ENCODE data around the gene GPRC5B.

GPRC5B gene

GRCh38 chr16:19884611-19885450, at the start of gene GPRC5B:
TSS of gene GPRC5B (minus strand) at chr16:19884848. CDS start at chr16:19872845, 12,003 bp downstream.
- no peak for TF ChIP-seq CTCF (IDR thresholded peaks at IDR 0.05; ENCODE audit: control insufficient read depth, insufficient read depth, low read depth, low read length, missing control alignments)
- H3K4me3 ChIP-seq (ENCODE audit: control insufficient read depth, low read depth, low read length) = peak within 1 kb of the TSS; percentile 66
- DNase-seq (ENCODE audit: low read depth) = no peak

DNA sequence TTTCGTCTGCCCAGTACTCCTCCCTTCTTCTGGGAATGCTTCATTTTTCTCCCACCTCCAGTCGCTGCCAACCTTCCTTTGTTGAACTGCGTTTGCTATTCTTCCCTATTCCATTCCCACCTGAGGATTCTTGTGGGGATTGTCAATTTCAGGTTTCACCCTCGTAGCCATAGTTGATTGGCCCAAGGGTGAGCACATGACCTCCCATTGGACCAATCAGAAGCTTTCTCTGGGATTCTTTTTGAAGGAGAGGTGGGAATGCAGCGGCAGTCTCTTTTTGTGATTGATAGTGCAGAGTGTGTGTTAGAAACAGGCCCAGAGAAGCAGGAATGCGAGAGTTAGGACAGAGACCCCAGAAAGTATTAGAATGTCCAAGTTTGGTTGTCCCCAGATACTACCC, 49.1 kb upstream of the GPRC5B start:
- no peak for TF ChIP-seq CTCF (IDR thresholded peaks at IDR 0.05; ENCODE audit: control insufficient read depth, insufficient read depth, low read depth, low read length, missing control alignments)
- no peak for DNase-seq (ENCODE audit: low read depth)
- H3K4me3 ChIP-seq (ENCODE audit: control insufficient read depth, low read depth, low read length) = no peak overlapping the region

DNA sequence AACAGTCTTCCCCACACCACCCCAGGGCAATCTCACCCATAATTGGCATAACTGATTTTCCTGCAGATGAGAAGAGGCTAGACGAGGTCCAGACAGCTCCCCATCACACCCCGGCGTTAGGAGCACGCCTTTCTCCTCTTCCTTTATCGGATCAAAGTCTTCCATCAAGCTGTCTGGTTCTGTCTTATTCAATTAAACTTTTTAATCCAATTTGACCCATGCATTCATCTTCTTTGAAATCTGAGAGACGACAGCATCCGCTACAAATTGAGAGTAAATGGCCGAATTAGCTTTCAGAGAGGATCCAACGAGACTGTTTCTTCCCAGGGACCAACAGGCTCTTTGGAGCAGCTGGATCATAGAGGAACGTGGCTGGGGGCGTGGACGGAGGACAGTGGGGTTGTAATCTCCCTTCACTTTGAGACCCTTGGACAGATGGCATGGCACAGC, 44.4 kb upstream of the GPRC5B start:
- no peak for TF ChIP-seq CTCF (IDR thresholded peaks at IDR 0.05; ENCODE audit: control insufficient read depth, insufficient read depth, low read depth, low read length, missing control alignments)
- no peak overlapping the region for H3K4me3 ChIP-seq (ENCODE audit: control insufficient read depth, low read depth, low read length)
- no peak for DNase-seq (ENCODE audit: low read depth)

- H3K4me3 ChIP-seq (ENCODE audit: control insufficient read depth, low read depth, low read length) = no peak overlapping the region
- no peak for TF ChIP-seq CTCF (IDR thresholded peaks at IDR 0.05; ENCODE audit: control insufficient read depth, insufficient read depth, low read depth, low read length, missing control alignments)
- DNase-seq (ENCODE audit: low read depth) = no peak
Measured at GRCh38 chr16:19928432-19928831, 43.8 kb upstream of the GPRC5B start.

DNA sequence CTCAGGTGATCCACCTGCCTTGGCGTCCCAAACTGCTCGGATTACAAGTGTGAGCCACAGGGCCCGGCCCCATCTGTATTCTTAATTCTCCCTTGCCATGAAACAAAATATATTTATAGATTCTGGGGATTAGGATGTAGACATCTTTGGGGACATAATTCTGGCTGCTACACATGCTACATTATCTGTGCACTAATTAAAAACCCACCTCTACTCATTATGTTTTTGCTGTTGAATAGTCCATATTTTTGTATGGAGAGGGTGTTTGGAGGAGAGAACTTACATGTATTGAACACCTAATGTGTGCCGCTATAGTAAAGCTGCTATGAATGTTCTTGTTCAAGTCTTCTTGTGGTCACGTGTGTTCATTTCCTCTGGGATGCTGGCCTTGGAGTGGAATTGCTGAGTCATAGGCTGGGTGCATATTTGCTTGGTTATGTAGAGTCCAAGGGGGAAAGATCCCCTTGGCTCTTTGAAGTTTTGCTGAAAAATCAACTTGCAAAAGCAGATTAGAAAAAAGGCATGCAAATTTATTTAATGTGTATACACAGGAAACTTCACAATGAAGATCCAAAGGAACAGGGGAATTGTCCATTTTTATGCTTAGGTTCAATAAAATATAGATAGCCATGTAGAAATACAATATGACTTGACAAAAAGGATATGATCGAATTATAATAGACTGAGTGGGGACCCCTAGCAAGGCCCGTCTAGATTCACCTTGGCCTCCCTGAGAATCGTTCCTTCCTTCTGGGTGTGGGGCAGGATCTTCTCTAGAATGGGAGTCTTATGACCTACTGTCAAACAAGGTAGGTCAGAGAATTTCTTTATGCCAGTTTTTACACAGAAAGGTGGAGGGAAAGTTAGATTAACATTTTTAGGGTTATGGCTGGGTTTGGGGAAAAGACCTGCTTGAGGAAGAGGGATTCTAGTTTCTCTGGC, 42.1 kb upstream of the GPRC5B start:
- no peak overlapping the region for H3K4me3 ChIP-seq (ENCODE audit: control insufficient read depth, low read depth, low read length)
- peak; percentile 7 for DNase-seq (ENCODE audit: low read depth)
- no peak for TF ChIP-seq CTCF (IDR thresholded peaks at IDR 0.05; ENCODE audit: control insufficient read depth, insufficient read depth, low read depth, low read length, missing control alignments)

GRCh38 chr16:19923396-19923795, 38.7 kb upstream of the GPRC5B start:
- DNase-seq (ENCODE audit: low read depth) = no peak
- no peak for TF ChIP-seq CTCF (IDR thresholded peaks at IDR 0.05; ENCODE audit: control insufficient read depth, insufficient read depth, low read depth, low read length, missing control alignments)
- H3K4me3 ChIP-seq (ENCODE audit: control insufficient read depth, low read depth, low read length) = no peak overlapping the region
